Esophagus (tissue), 2 donors: Measurements from ENCODE around the gene GFPT2. TPM values are rescaled to one million over a fixed set of nuclear protein-coding genes. Genes with fewer than 3 reads are reported as not detected.

Experiments used
- H3K27ac ChIP-seq, 2 donors: one replicate each; pipeline ENCODE4 v1.5.1; 2013; ENCODE audit warnings: low read depth in 2 of 2, mild to moderate bottlenecking in 2 of 2, inconsistent platforms in 1 of 2, low read length in 1 of 2, moderate library complexity in 1 of 2
- H3K27me3 ChIP-seq, 2 donors: one replicate each; pipeline ENCODE4 v1.6.1; 2013; ENCODE audit warnings: low read length in 2 of 2, control low read depth in 1 of 2, mild to moderate bottlenecking in 1 of 2; ENCODE audit not compliant: insufficient read depth in 2 of 2, control insufficient read depth in 1 of 2
- H3K36me3 ChIP-seq, 2 donors: one replicate each; pipeline ENCODE4 v1.6.1; 2013; ENCODE audit warnings: low read length in 1 of 2; ENCODE audit not compliant: control insufficient read depth in 2 of 2, insufficient read depth in 2 of 2
- H3K4me1 ChIP-seq, 2 donors: one replicate each; pipeline ENCODE4 v1.6.1; 2013; ENCODE audit warnings: low read length in 1 of 2; ENCODE audit not compliant: control insufficient read depth in 2 of 2, insufficient read depth in 2 of 2
- H3K4me3 ChIP-seq, 2 donors: one replicate each; pipeline ENCODE4 v1.5.1; 2013; ENCODE audit warnings: low read length in 2 of 2, mild to moderate bottlenecking in 2 of 2, low read depth in 1 of 2, moderate library complexity in 1 of 2
- H3K9me3 ChIP-seq, 2 donors: one replicate each; pipeline ENCODE4 v1.6.1; 2013; ENCODE audit warnings: mild to moderate bottlenecking in 2 of 2, low read depth in 1 of 2, low read length in 1 of 2, moderate library complexity in 1 of 2; ENCODE audit not compliant: control insufficient read depth in 2 of 2, insufficient read depth in 1 of 2
- WGBS, 2 donors: extraction: QIAGEN DNeasy Blood & Tissue Kit; methylation state at CpG; one replicate each; pipeline ENCODE4 v1.1.7; 2013; 5-methylcytosine and 5-hydroxymethylcytosine counted together
- polyA plus RNA-seq, 2 donors: library from polyadenylated mRNA; stranded (reverse); fragments of 200-250 nt; gene quantifications; one replicate each; pipeline ENCODE4 v1.2.3, GENCODE V29; 2013
- donor health status: healthy with polysubstance abuse.
- donor health status: Bipolar disorder and iron deficiency.

Gene GFPT2
- polyA plus RNA-seq, 2 donors, result 0.73 to 1.9 TPM

DNA sequence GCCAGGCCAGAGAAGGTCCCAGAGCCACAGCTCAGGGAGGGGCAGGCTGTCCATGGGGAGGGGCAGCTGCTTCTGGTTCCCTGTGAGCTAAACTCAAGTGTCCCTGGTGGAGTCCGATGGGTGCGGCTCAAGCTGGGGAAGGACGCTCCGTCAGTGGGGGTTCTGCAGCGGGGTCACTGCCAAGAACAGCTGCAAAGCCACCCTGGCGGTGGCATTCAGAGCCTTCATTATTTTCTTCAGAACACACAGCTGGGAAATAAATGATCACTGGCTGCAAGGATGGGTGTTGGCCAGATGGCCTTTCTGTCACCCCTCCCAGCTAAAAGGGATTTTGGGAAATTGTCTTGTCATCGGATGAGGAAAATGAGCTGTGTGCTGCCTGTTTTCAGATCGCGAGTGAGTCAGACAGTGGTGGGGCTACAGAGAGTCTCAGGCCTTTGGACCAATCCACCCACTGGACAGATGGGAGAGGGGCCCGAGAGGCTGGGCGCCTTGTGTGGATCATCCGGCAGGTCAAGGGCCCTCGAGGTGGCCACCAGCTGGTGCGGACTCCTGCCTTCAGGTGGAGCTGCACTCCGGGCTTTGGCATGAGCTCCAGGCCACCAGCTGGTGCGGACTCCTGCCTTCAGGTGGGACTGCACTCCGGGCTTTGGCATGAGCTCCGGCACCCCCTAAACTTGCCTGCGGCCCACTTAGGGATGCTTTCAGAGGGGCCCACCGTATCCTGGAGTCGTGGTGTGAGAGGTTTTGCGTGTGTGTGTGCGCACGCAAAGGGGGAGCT lies 17.9 kb upstream of the GFPT2 start:
- H3K4me1 ChIP-seq, result no peaks in the 10 kb centered on the region
- no peaks in the 10 kb centered on the region for H3K9me3 ChIP-seq
- H3K27ac ChIP-seq, result peak overlapping the region in 1 of 2 donors; percentile 6
- WGBS, 2 donors, result 83% methylated on average over 24 of the region's 24 CpGs
- no peak overlapping the region for H3K4me3 ChIP-seq
- H3K27me3 ChIP-seq, result no peaks in the 10 kb centered on the region
- no peaks in the 10 kb centered on the region for H3K36me3 ChIP-seq

DNA sequence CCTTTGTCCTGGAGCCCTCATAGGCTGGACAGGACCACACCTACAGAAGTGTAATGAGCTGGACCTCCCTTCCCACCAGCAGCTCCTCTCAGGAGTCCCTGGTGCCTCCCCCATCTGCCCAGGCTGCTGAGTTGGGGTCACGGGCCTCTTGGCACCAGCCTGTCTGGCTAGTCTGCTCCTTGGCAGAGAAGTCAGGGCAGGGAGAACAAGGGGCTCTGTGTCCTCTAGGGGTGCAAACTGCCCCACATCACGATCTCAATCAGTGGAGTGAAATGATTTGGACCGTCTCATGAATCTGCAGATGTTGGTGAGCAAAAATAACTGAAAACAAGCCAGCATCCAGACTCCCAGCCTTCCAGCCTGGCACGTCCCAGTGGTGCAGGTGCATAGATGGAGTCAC lies 14.9 kb upstream of the GFPT2 start:
- Histone ChIP-seq H3K27ac (no peak overlapping the region), H3K4me1 (no peaks in the 10 kb centered on the region), H3K36me3 (no peaks in the 10 kb centered on the region), H3K4me3 (no peak overlapping the region), H3K27me3 (no peaks in the 10 kb centered on the region), H3K9me3 (peaks cover 0 to 2% of the 10 kb centered on the region in 2 donors)
- 77 to 85% methylated on average over 4 of the region's 4 CpGs for WGBS, 2 donors

DNA sequence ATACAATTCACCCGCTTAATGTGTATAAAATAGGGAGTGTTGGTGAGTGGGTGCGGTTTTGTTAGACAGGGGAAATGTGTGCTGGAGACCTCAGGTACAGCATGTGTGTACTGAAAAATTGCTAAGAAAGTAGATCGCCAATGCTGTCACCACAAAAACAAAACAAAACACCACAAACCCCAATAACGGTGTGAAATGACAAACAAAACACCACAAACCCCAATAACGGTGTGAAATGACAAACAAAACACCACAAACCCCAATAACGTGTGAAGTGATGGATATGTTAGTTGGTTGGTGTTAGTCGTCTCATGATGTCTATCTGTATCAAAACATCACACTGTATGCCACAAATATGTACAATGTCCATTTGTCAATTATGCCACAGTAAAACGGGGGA lies 14.2 kb upstream of the GFPT2 start:
- 82% methylated on average over 8 of the region's 8 CpGs for WGBS, 2 donors

GRCh38 chr5:180366326-180366725 lies 13.2 kb upstream of the GFPT2 start:
- no peaks in the 10 kb centered on the region for H3K4me1 ChIP-seq
- no peaks in the 10 kb centered on the region for H3K36me3 ChIP-seq
- WGBS, 2 donors, result 40 to 56% methylated on average over 12 of the region's 12 CpGs
- H3K27me3 ChIP-seq, result no peaks in the 10 kb centered on the region
- no peak overlapping the region for H3K4me3 ChIP-seq
- no peak overlapping the region for H3K27ac ChIP-seq
- H3K9me3 ChIP-seq, result peaks cover 0 to 2% of the 10 kb centered on the region in 2 donors

More for the DNA sequence above, 14.2 kb upstream of the GFPT2 start:
- Histone ChIP-seq H3K4me3 (no peak overlapping the region), H3K4me1 (no peaks in the 10 kb centered on the region), H3K36me3 (no peaks in the 10 kb centered on the region), H3K27me3 (no peaks in the 10 kb centered on the region), H3K27ac (no peak overlapping the region), H3K9me3 (peaks cover 0 to 2% of the 10 kb centered on the region in 2 donors)

DNA sequence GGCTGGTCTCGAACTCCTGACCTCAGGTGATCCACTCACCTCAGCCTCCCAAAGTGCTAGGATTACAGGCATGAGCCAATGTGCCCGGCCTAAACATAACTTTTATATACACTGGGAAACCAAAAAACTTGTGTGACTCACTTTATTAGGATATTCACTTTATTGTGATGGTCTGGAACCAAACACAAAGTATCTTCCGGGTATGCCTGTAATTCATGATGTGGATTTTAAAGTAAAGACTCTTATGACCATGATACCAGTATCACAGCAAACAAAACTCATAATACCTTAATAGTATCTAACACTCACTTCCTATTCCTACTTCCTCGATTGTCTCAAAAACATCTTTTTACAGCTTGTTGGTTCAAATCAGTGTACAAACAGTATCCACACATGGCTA lies 12.7 kb upstream of the GFPT2 start:
- Histone ChIP-seq H3K36me3 (no peaks in the 10 kb centered on the region), H3K4me1 (no peaks in the 10 kb centered on the region), H3K4me3 (no peak overlapping the region), H3K27ac (no peak overlapping the region), H3K27me3 (no peaks in the 10 kb centered on the region), H3K9me3 (peaks cover 0 to 2% of the 10 kb centered on the region in 2 donors)
- WGBS, 2 donors, result 77 to 78% methylated on average over 3 of the region's 4 CpGs

- H3K4me1 ChIP-seq, result no peaks in the 10 kb centered on the region
- WGBS, 2 donors, result 90 to 92% methylated on average over 10 of the region's 10 CpGs
- H3K9me3 ChIP-seq, result peaks cover 0 to 2% of the 10 kb centered on the region in 2 donors
- H3K27ac ChIP-seq, result no peak overlapping the region
- no peaks in the 10 kb centered on the region for H3K36me3 ChIP-seq
- no peak overlapping the region for H3K4me3 ChIP-seq
- no peaks in the 10 kb centered on the region for H3K27me3 ChIP-seq
Measured at GRCh38 chr5:180364306-180364856, 11.2 kb upstream of the GFPT2 start.

- Histone ChIP-seq H3K9me3 (peaks cover 0 to 2% of the 10 kb centered on the region in 2 donors), H3K27me3 (no peaks in the 10 kb centered on the region), H3K36me3 (no peaks in the 10 kb centered on the region), H3K4me3 (no peak overlapping the region), H3K4me1 (no peaks in the 10 kb centered on the region), H3K27ac (no peak overlapping the region)
- WGBS, 2 donors, result 92 to 93% methylated on average over 24 of the region's 24 CpGs
Measured at GRCh38 chr5:180360078-180360957, 7.2 kb upstream of the GFPT2 start.

GRCh38 chr5:180358694-180359093 lies 5.6 kb upstream of the GFPT2 start:
- Histone ChIP-seq H3K27me3 (no peaks in the 10 kb centered on the region), H3K27ac (no peak overlapping the region)
- 88 to 90% methylated on average over 6 of the region's 6 CpGs for WGBS, 2 donors

GRCh38 chr5:180358179-180358578 lies 5.0 kb upstream of the GFPT2 start:
- Histone ChIP-seq H3K27ac (no peak overlapping the region), H3K27me3 (peaks cover 0 to under 1% of the 10 kb centered on the region in 2 donors), H3K36me3 (no peaks in the 10 kb centered on the region), H3K4me1 (peaks cover 0 to 3% of the 10 kb centered on the region in 2 donors), H3K4me3 (no peak overlapping the region), H3K9me3 (peaks cover 0 to 2% of the 10 kb centered on the region in 2 donors)
- WGBS, 2 donors, result 90 to 93% methylated on average over 6 of the region's 6 CpGs

More at GRCh38 chr5:180358694-180359093, 5.6 kb upstream of the GFPT2 start:
- H3K9me3 ChIP-seq, result peaks cover 0 to 2% of the 10 kb centered on the region in 2 donors
- H3K36me3 ChIP-seq, result no peaks in the 10 kb centered on the region
- peaks cover 0 to 3% of the 10 kb centered on the region in 2 donors for H3K4me1 ChIP-seq
- no peak overlapping the region for H3K4me3 ChIP-seq
